Measurements from ENCODE around the gene CSTF1.

DNA sequence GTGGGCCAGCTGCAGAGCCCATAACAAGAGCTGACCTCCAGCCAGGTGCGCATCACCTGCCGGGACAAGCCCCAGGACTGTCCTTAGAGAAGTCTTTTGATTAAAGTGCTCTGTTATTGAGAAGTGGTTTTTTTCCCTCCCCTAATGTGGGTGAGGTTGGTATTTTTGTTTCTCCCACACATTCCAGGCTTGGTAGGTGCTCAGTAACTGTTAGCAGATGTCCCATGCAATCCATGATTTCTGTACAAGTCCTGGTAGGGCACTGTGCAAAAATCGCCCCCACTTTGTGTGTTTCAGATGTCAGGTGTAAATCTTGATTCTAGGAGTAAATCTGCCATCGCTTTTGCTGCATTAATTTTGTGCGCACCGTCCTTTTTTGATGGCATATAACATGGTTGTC, 29.0 kb upstream of the CSTF1 start:
- TF ChIP-seq, protein P1, sequence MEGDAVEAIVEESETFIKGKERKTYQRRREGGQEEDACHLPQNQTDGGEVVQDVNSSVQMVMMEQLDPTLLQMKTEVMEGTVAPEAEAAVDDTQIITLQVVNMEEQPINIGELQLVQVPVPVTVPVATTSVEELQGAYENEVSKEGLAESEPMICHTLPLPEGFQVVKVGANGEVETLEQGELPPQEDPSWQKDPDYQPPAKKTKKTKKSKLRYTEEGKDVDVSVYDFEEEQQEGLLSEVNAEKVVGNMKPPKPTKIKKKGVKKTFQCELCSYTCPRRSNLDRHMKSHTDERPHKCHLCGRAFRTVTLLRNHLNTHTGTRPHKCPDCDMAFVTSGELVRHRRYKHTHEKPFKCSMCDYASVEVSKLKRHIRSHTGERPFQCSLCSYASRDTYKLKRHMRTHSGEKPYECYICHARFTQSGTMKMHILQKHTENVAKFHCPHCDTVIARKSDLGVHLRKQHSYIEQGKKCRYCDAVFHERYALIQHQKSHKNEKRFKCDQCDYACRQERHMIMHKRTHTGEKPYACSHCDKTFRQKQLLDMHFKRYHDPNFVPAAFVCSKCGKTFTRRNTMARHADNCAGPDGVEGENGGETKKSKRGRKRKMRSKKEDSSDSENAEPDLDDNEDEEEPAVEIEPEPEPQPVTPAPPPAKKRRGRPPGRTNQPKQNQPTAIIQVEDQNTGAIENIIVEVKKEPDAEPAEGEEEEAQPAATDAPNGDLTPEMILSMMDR (conservative IDR thresholded peaks at IDR 0.05 in 1 of 2, IDR thresholded peaks at IDR 0.05 in 1 of 2; ENCODE audit: low read depth in 1 of 2, low read length in 2 of 2), result no peak
- TF ChIP-seq EZH2 (IDR thresholded peaks at IDR 0.05; ENCODE audit: low read length, missing control alignments), result no peak
